Body of pancreas (tissue), 4 donors: ENCODE measurements around the gene HHAT. TPM values are rescaled to one million over a fixed set of nuclear protein-coding genes. Genes with fewer than 3 reads are reported as not detected.

Experiments
- ATAC-seq: fragments of 150-250 bp; one replicate; pipeline ENCODE4 v1.9.1; 2016
- DNase-seq, 4 donors: peaks; one replicate each; pipeline ENCODE4 v3.0.0-alpha.2; 2019
- H3K27ac ChIP-seq, 4 donors: fragments of 200-600 bp; sonication (generic); 1 replicate in 3 of 4; 2 replicates in 1 of 4; pipeline versions ENCODE4 v1.5.1 to v1.6.1; 2016 to 2019; ENCODE audit warnings: mild to moderate bottlenecking in 1 of 4, mixed read lengths in 1 of 4, moderate library complexity in 1 of 4
- H3K27me3 ChIP-seq, 2 donors: fragments of 200-600 bp; sonication (generic); one replicate each; pipeline ENCODE4 v1.6.0; 2016; ENCODE audit warnings: mild to moderate bottlenecking in 1 of 2
- H3K36me3 ChIP-seq, 2 donors: fragments of 200-600 bp; sonication (generic); replicated peaks in 1 of 2; 2 replicates each; pipeline ENCODE4 v1.5.1; 2016; ENCODE audit warnings: low read depth in 2 of 2; ENCODE audit not compliant: insufficient read depth in 1 of 2
- H3K4me1 ChIP-seq: fragments of 200-600 bp; sonication (generic); one replicate; pipeline ENCODE4 v1.6.0; 2016
- H3K4me3 ChIP-seq, 2 donors: fragments of 200-600 bp; sonication (generic); 1 replicate in 1 of 2; 2 replicates in 1 of 2; pipeline ENCODE4 v1.5.1; 2016 to 2019
- H3K9me3 ChIP-seq, 3 donors: fragments of 200-600 bp; sonication (generic); 1 replicate in 2 of 3; 2 replicates in 1 of 3; pipeline ENCODE4 v1.5.1; 2016
- CTCF ChIP-seq, 7 experiments: fragments of 450-650 bp in 4 of 7; fragments of 200-600 bp in 3 of 7; sonication (generic) in 3 of 7; IDR thresholded peaks; one replicate each; pipeline ENCODE4 v1.5.1; 2016 to 2019; ENCODE audit warnings: antibody characterized with exemption in 7 of 7
- POLR2A ChIP-seq, 3 donors: fragments of 450-650 bp; IDR thresholded peaks; one replicate each; pipeline ENCODE4 v1.6.1; 2016; ENCODE audit warnings: antibody characterized with exemption in 3 of 3, mild to moderate bottlenecking in 2 of 3
- WGBS, 2 donors: methylation state at CpG; one replicate each; pipeline ENCODE4 v1.1.5; 2017; 5-methylcytosine and 5-hydroxymethylcytosine counted together
- intact Hi-C: fragments of 100-400 bp; cut with DNase I; formaldehyde crosslinking; loops from one replicate; pipeline ENCODE4 v1.15.1; 2023
- total RNA-seq, 2 donors: library from RNA; depleted of rRNA; stranded (reverse); fragments of >200 nt; gene quantifications; one replicate each; pipeline ENCODE4 v1.1.0, GENCODE V29; 2016

HHAT gene
- total RNA-seq, 2 donors from 2014 or later: 4.4 to 19.4 TPM

GRCh38 chr1:210586771-210587170, 258.1 kb downstream of the HHAT start:
- H3K36me3 ChIP-seq: no peaks in the 10 kb centered on the region
- intact Hi-C loops: loop anchor here (10.0 kb wide), 1 partner anchor 358 kb away; no protein-coding TSS in a partner anchor

GRCh38 chr1:210587566-210587965, 258.9 kb downstream of the HHAT start:
- Histone ChIP-seq H3K9me3 (no peaks in the 10 kb centered on the region), H3K4me3 (no peak overlapping the region), H3K27ac (no peak overlapping the region), H3K4me1 (no peaks in the 10 kb centered on the region), H3K36me3 (no peaks in the 10 kb centered on the region), H3K27me3 (no peaks in the 10 kb centered on the region)
- intact Hi-C loops: loop anchor here (10.0 kb wide), 1 partner anchor 357 kb away; no protein-coding TSS in a partner anchor
- WGBS, 2 donors: 88 to 91% methylated on average over 4 of the region's 4 CpGs
- no peak for ATAC-seq
- DNase-seq: no peak
- no peak for TF ChIP-seq POLR2A (IDR thresholded peaks at IDR 0.05)

More at GRCh38 chr1:210586771-210587170, 258.1 kb downstream of the HHAT start:
- Histone ChIP-seq H3K4me1 (no peaks in the 10 kb centered on the region), H3K27me3 (no peaks in the 10 kb centered on the region), H3K4me3 (no peak overlapping the region), H3K9me3 (no peaks in the 10 kb centered on the region), H3K27ac (no peak overlapping the region)
- TF ChIP-seq POLR2A (IDR thresholded peaks at IDR 0.05): no peak
- WGBS, 2 donors: 50 to 68% methylated on average over 4 of the region's 4 CpGs
- DNase-seq (no peak), ATAC-seq (no peak)

- H3K36me3 ChIP-seq: no peaks in the 10 kb centered on the region
- 91 to 92% methylated on average over 3 of the region's 3 CpGs for WGBS, 2 donors
- DNase-seq (no peak), ATAC-seq (no peak)
- intact Hi-C loops: loop anchor here (10.0 kb wide), 1 partner anchor 356 kb away; no protein-coding TSS in a partner anchor
- TF ChIP-seq CTCF (IDR thresholded peaks at IDR 0.05): no peak
- no peak for TF ChIP-seq POLR2A (IDR thresholded peaks at IDR 0.05)
- H3K27me3 ChIP-seq: no peaks in the 10 kb centered on the region
- H3K9me3 ChIP-seq: no peaks in the 10 kb centered on the region
- no peaks in the 10 kb centered on the region for H3K4me1 ChIP-seq
- no peak overlapping the region for H3K27ac ChIP-seq
- no peak overlapping the region for H3K4me3 ChIP-seq
Observed at GRCh38 chr1:210588357-210588756, 259.7 kb downstream of the HHAT start.

GRCh38 chr1:210588946-210589345, 260.2 kb downstream of the HHAT start:
- H3K4me1 ChIP-seq: no peaks in the 10 kb centered on the region
- no peak overlapping the region for H3K4me3 ChIP-seq
- TF ChIP-seq CTCF (IDR thresholded peaks at IDR 0.05) (no peak), POLR2A (IDR thresholded peaks at IDR 0.05) (no peak)
- DNase-seq: no peak
- H3K9me3 ChIP-seq: no peaks in the 10 kb centered on the region
- H3K27ac ChIP-seq: no peak overlapping the region
- intact Hi-C loops: loop anchor here (10.0 kb wide), 1 partner anchor 356 kb away; no protein-coding TSS in a partner anchor
- H3K36me3 ChIP-seq: no peaks in the 10 kb centered on the region
- H3K27me3 ChIP-seq: no peaks in the 10 kb centered on the region
- WGBS, 2 donors: 80 to 84% methylated on average over 3 of the region's 3 CpGs
- no peak for ATAC-seq

GRCh38 chr1:210591214-210591613, 262.5 kb downstream of the HHAT start:
- TF ChIP-seq POLR2A (IDR thresholded peaks at IDR 0.05) (no peak), CTCF (IDR thresholded peaks at IDR 0.05) (no peak)
- H3K27ac ChIP-seq: no peak overlapping the region
- H3K36me3 ChIP-seq: no peaks in the 10 kb centered on the region
- whole genome bisulfite sequencing, 2 donors: 83 to 92% methylated on average over 1 of the region's 1 CpG
- no peak for DNase-seq
- H3K4me1 ChIP-seq: no peaks in the 10 kb centered on the region
- intact Hi-C loops: no loop called here
- no peaks in the 10 kb centered on the region for H3K9me3 ChIP-seq
- no peak for ATAC-seq
- no peak overlapping the region for H3K4me3 ChIP-seq
- H3K27me3 ChIP-seq: no peaks in the 10 kb centered on the region

- no peak for DNase-seq
- intact Hi-C loops: no loop called here
Observed at GRCh38 chr1:210594605-210595004, 265.9 kb downstream of the HHAT start.

More at GRCh38 chr1:210594605-210595004, 265.9 kb downstream of the HHAT start:
- TF ChIP-seq CTCF (IDR thresholded peaks at IDR 0.05) (no peak), POLR2A (IDR thresholded peaks at IDR 0.05) (no peak)
- Histone ChIP-seq H3K4me3 (no peak overlapping the region), H3K36me3 (no peaks in the 10 kb centered on the region), H3K9me3 (no peaks in the 10 kb centered on the region), H3K27ac (no peak overlapping the region), H3K27me3 (no peaks in the 10 kb centered on the region), H3K4me1 (no peaks in the 10 kb centered on the region)
- ATAC-seq: no peak
- 38 to 41% methylated on average over 3 of the region's 3 CpGs for WGBS, 2 donors
